Kidney (tissue), 14 donors: ENCODE measurements around the gene JPT1. TPM values are rescaled to one million over a fixed set of nuclear protein-coding genes. Genes with fewer than 3 reads are reported as not detected.

Source experiments
- DNase-seq, 5 donors: peaks; one replicate each; pipeline ENCODE4 v3.0.0-alpha.2; 2013 to 2020
- FAIRE-seq: peaks from 2 replicates; lab custom pipeline; 2012; peaks lifted over from hg19 to GRCh38; lab: Jason Lieb, UNC
- H3K27ac ChIP-seq, 2 donors: one replicate each; pipeline ENCODE4 v1.7.0; 2013; ENCODE audit warnings: low read depth in 2 of 2, low read length in 2 of 2, inconsistent platforms in 1 of 2
- H3K27me3 ChIP-seq: one replicate; pipeline ENCODE4 v1.7.1; 2013; ENCODE audit warnings: low read length, inconsistent platforms; ENCODE audit not compliant: control insufficient read depth, insufficient read depth
- H3K36me3 ChIP-seq, 3 donors: one replicate each; pipeline versions ENCODE4 v1.7.0 to v1.7.1; 2013; ENCODE audit warnings: low read length in 3 of 3, control low read depth in 1 of 3, inconsistent platforms in 1 of 3; ENCODE audit not compliant: insufficient read depth in 3 of 3, control insufficient read depth in 2 of 3
- H3K4me1 ChIP-seq, 3 donors: one replicate each; pipeline versions ENCODE4 v1.7.0 to v1.7.1; 2013; ENCODE audit warnings: low read length in 3 of 3, inconsistent platforms in 1 of 3, low read depth in 1 of 3; ENCODE audit not compliant: control insufficient read depth in 2 of 3, insufficient read depth in 2 of 3
- H3K4me3 ChIP-seq, 3 donors: one replicate each; pipeline versions ENCODE4 v1.7.0 to v1.8.1; 2013; ENCODE audit warnings: low read length in 3 of 3, control low read depth in 1 of 3, inconsistent platforms in 1 of 3
- H3K9ac ChIP-seq, 3 donors: one replicate each; pipeline versions ENCODE4 v1.7.0 to v1.7.1; 2013; ENCODE audit warnings: low read length in 3 of 3, control low read depth in 1 of 3, inconsistent platforms in 1 of 3
- H3K9me3 ChIP-seq, 3 donors: one replicate each; pipeline versions ENCODE4 v1.7.0 to v1.7.1; 2013; ENCODE audit warnings: low read length in 3 of 3, control low read depth in 1 of 3, inconsistent platforms in 1 of 3; ENCODE audit not compliant: control insufficient read depth in 2 of 3, insufficient read depth in 1 of 3
- CTCF ChIP-seq: IDR thresholded peaks from 3 replicates; pipeline ENCODE4 v1.5.1; 2012; ENCODE audit warnings: mild to moderate bottlenecking, moderate library complexity, borderline replicate concordance; ENCODE audit not compliant: insufficient read depth; ENCODE audit errors: extremely low read depth
- intact Hi-C: fragments of 100-400 bp; cut with DNase I; formaldehyde crosslinking; loops from one replicate; pipeline ENCODE4 v1.11.1; 2022
- polyA plus RNA-seq: library from polyadenylated mRNA; stranded (reverse); fragments of 350-450 nt; fragmentation: Illumina TruSeq; extraction: RNeasy Lipid Tissue Mini Kit (QIAGEN cat#74804); gene quantifications from one replicate; pipeline ENCODE4 v1.2.3, GENCODE V29; 2014; ENCODE audit warnings: low read depth, low replicate concordance; ENCODE audit not compliant: insufficient read depth
- total RNA-seq: library from RNA; stranded (reverse); fragmentation: NEBNext Ultra II Directional; extraction: Animal tissue kit (Norgen Biotek cat#: 25700); gene quantifications from one replicate; pipeline ENCODE4 v1.2.1, GENCODE V29; 2021
- donor health status: control.
- donor health status: control.
- donor health status: control.
- donor health status: control.
- donor health status: control.
- donor health status: DM: yes; HTN: yes; CAD: no.
- donor health status: Normal renal cell carcinoma (clear cell type).

JPT1 gene
- total and polyA plus RNA-seq, 2 donors from 2014 or later: 76.4 to 122 TPM

GRCh38 chr17:75086496-75087181, 67.7 kb downstream of the JPT1 start:
- no peak overlapping the region for H3K27ac ChIP-seq
- no peak for TF ChIP-seq CTCF
- no peak overlapping the region for H3K9ac ChIP-seq
- peaks cover 4 to 41% (median 32%) of the 10 kb centered on the region in 3 donors for H3K4me1 ChIP-seq
- intact Hi-C loops: no loop called here
- H3K4me3 ChIP-seq: peak overlapping the region in 1 of 3 donors; percentile 67
- no peaks in the 10 kb centered on the region for H3K27me3 ChIP-seq
- no peaks in the 10 kb centered on the region for H3K36me3 ChIP-seq
- no peak for FAIRE-seq
- H3K9me3 ChIP-seq: no peaks in the 10 kb centered on the region
- no peak for DNase-seq

Other genes starting within 250 kb of the JPT1 start
- 0.22 TPM for gene USH1G, start 231.3 kb downstream of the JPT1 start, total RNA-seq
- 0.17 TPM for gene USH1G, start 231.3 kb downstream of the JPT1 start, polyA plus RNA-seq
- gene OTOP2, start 230.2 kb downstream of the JPT1 start, total RNA-seq: not detected
- not detected for gene OTOP2, start 230.2 kb downstream of the JPT1 start, polyA plus RNA-seq
- not detected for gene OTOP3, start 218.6 kb downstream of the JPT1 start, total RNA-seq
- not detected for gene OTOP3, start 218.6 kb downstream of the JPT1 start, polyA plus RNA-seq
- gene HID1, start 181.8 kb downstream of the JPT1 start, total RNA-seq: 32.6 TPM
- 13.6 TPM for gene HID1, start 181.8 kb downstream of the JPT1 start, polyA plus RNA-seq
- 29.3 TPM for gene CDR2L, start 166.9 kb downstream of the JPT1 start, total RNA-seq
- 12.5 TPM for gene CDR2L, start 166.9 kb downstream of the JPT1 start, polyA plus RNA-seq
- gene MRPL58, start 141.8 kb downstream of the JPT1 start, total RNA-seq: 23.1 TPM
- 84.5 TPM for gene MRPL58, start 141.8 kb downstream of the JPT1 start, polyA plus RNA-seq
- gene ATP5PD, start 107.5 kb downstream of the JPT1 start, total RNA-seq: 261 TPM
- 916 TPM for gene ATP5PD, start 107.5 kb downstream of the JPT1 start, polyA plus RNA-seq
- 30.2 TPM for gene KCTD2, start 107.3 kb downstream of the JPT1 start, total RNA-seq
- 26.0 TPM for gene KCTD2, start 107.3 kb downstream of the JPT1 start, polyA plus RNA-seq
- 184 TPM for gene SLC16A5, start 66.6 kb downstream of the JPT1 start, total RNA-seq
- 28.4 TPM for gene SLC16A5, start 66.6 kb downstream of the JPT1 start, polyA plus RNA-seq
- gene ARMC7, start 44.5 kb downstream of the JPT1 start, total RNA-seq: 31.8 TPM
- 35.1 TPM for gene ARMC7, start 44.5 kb downstream of the JPT1 start, polyA plus RNA-seq
- gene NT5C, start 22.8 kb downstream of the JPT1 start, total RNA-seq: 59.4 TPM
- gene NT5C, start 22.8 kb downstream of the JPT1 start, polyA plus RNA-seq: 74.9 TPM
- gene SUMO2, start 28.4 kb upstream of the JPT1 start, total RNA-seq: 315 TPM
- 279 TPM for gene SUMO2, start 28.4 kb upstream of the JPT1 start, polyA plus RNA-seq
- gene NUP85, start 51.2 kb upstream of the JPT1 start, total RNA-seq: 67.1 TPM
- 23.9 TPM for gene NUP85, start 51.2 kb upstream of the JPT1 start, polyA plus RNA-seq
- 49.2 TPM for gene GGA3, start 107.1 kb upstream of the JPT1 start, total RNA-seq
- 8.0 TPM for gene GGA3, start 107.1 kb upstream of the JPT1 start, polyA plus RNA-seq
- 46.4 TPM for gene MRPS7, start 107.4 kb upstream of the JPT1 start, total RNA-seq
- gene MRPS7, start 107.4 kb upstream of the JPT1 start, polyA plus RNA-seq: 134 TPM
- gene MIF4GD, start 116.7 kb upstream of the JPT1 start, total RNA-seq: 30.1 TPM
- 28.2 TPM for gene MIF4GD, start 116.7 kb upstream of the JPT1 start, polyA plus RNA-seq
- 11.2 TPM for gene SLC25A19, start 134.9 kb upstream of the JPT1 start, total RNA-seq
- 15.3 TPM for gene SLC25A19, start 134.9 kb upstream of the JPT1 start, polyA plus RNA-seq